MM.1S (cell line): Measurements from ENCODE around the gene CALHM2.

Source experiments
- EZH2 ChIP-seq: fragments of 300-600 bp; sonication (generic); optimal IDR thresholded peaks from 2 replicates; pipeline ENCODE3; 2017; ENCODE audit warnings: low read depth, mild to moderate bottlenecking, antibody characterized with exemption, low read length, mixed read lengths
- TF ChIP-seq, protein P1 (sequence below): fragments of 300-600 bp; sonication (generic); IDR thresholded peaks from 2 replicates; pipeline ENCODE4 v1.5.1; 2016; ENCODE audit warnings: antibody characterized with exemption, low read length, mixed read lengths

- TF ChIP-seq, protein P1, sequence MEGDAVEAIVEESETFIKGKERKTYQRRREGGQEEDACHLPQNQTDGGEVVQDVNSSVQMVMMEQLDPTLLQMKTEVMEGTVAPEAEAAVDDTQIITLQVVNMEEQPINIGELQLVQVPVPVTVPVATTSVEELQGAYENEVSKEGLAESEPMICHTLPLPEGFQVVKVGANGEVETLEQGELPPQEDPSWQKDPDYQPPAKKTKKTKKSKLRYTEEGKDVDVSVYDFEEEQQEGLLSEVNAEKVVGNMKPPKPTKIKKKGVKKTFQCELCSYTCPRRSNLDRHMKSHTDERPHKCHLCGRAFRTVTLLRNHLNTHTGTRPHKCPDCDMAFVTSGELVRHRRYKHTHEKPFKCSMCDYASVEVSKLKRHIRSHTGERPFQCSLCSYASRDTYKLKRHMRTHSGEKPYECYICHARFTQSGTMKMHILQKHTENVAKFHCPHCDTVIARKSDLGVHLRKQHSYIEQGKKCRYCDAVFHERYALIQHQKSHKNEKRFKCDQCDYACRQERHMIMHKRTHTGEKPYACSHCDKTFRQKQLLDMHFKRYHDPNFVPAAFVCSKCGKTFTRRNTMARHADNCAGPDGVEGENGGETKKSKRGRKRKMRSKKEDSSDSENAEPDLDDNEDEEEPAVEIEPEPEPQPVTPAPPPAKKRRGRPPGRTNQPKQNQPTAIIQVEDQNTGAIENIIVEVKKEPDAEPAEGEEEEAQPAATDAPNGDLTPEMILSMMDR, result no peak
- no peak for TF ChIP-seq EZH2
Observed at GRCh38 chr10:103491729-103492364, 39.7 kb upstream of the CALHM2 start.
